NAMALWA (cell line): Measurements from ENCODE around the gene LRMDA.

Source experiments
- DNase-seq: peaks from one replicate; pipeline ENCODE4 v3.0.0-alpha.2; 2015; ENCODE audit warnings: low spot score

LRMDA gene

GRCh38 chr10:75425291-75426079 is 5.9 kb upstream of the LRMDA start:
- no peak for DNase-seq

- no peak for DNase-seq
Observed at GRCh38 chr10:75426880-75427279, 4.5 kb upstream of the LRMDA start.

- DNase-seq: no peak
Observed at GRCh38 chr10:75427951-75428350, 3.5 kb upstream of the LRMDA start.

DNA sequence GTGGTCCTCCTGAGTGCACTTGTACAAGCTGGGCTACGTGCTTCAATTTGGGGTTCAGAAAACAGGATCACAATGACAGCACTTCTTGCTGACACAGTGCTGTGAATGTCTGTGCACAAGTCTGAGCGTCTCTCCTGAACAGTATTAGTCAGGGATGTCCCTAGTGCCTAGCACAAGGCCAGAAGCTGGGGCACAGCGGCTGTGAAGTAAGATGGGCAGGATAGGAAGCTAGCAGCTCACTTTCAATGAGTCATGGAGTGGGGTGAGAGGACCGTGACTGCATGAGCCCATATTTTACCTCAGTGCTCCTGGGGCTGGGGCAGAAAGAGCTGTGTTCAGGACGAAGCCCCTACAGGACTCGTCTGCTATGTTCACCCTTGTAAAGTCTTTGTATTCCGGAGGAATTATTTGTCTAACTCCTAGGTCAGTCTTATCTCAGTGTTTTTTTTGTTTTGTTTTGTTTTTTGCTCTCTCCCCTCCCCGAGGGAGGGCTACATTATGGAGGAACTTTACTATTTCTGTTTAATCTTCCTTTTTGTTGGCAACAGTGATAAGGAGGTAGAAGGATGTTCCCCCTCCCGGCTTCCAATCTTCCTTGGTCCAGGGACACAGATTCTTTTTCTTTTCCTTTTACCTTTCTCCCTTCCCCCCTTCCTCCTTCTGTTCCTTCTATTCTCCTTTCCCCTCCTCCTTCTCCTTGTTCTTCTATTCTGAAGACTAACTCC is 2.8 kb upstream of the LRMDA start:
- no peak for DNase-seq

DNA sequence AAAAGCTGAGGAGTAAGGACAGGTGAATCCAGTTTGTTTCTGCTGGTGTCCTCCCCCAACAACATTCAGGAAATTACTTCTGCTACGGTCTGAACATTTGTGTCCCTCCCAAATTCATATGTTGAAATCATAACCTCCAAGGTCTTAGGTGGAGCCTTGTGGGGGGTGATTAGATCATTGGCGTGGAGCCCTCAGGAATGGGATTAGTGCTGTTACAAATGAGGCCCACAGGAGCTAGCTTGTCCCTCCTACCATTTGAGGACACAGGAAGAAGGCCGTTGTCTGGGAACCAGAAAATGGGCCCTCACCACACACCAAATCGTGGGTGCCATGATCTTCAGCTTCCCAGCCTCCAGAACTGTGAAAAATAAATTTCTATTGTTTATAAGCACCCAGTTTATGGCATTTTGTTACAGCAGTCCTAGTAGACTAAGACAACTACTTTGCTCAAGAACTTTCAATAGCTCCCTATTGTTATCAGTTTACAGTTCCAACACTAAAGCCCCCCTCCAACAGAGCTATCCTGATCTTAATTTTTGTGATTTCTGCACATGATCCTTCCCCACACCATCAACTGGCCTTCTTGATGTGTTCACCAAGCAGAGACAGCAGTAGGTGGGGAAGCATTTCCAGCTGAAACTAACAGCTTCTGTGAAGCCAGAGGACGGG is 2.1 kb upstream of the LRMDA start:
- DNase-seq: no peak

DNA sequence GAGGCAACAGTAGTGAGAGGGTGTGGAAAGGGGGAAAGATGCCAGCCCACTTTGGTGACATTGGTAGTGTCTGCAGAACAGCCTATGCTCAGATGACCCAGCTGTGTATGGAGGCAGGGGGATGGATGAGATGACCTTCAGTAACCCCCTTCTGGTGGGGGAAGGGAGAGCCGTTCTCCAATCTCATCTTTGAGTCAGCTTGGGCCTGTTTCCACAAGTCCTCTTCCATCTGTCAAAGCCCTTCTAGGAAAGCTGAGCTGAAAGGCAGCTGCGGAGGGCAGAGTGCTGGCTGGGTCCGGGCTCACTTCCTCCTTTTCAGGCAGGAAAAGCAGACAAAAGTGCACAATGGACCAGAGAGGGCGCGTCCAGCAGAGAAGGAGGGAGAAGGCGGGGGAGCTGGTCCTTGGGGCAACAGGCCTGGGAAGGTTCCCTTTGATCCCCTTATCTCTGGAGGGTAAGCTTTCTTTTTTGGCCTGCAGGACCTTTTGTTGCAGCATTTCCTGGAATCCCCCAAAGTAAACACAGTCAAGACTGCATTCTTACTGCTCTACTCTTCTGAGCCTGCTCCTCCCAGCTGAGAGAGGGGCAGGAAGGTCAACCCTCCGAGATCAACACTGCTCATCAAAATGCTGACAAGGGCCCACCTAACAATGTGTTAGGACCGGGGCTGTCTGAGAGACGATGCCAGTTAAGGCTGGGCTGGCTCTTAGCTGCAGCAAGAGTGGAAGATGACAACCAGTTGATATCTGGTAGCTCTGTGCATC is 1.2 kb upstream of the LRMDA start:
- no peak for DNase-seq

GRCh38 chr10:75432176-75432575 is 752 bp downstream of the LRMDA start:
- DNase-seq: no peak

DNA sequence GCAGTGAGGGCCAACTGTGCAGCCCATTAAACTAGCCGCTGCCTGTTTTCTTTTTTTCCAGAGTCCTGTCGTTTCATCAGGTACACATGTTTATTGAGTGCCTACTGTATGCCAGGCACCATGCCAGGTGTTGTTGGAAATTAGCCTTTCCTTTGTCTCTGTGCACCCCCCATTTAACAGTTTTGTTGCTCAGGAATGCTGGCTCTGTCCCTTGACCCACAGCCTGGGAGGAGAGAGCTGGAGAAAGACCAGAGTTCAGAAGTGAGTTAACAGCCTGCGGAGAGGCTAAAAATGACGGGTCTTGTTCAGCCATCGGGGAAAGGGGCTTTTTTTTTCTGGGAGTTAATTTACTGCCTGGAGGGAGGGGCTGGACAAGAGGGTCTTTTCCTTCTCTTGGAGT is 1.3 kb downstream of the LRMDA start:
- DNase-seq: no peak

GRCh38 chr10:75433216-75433615 is 1.8 kb downstream of the LRMDA start:
- no peak for DNase-seq

- no peak for DNase-seq
Observed at GRCh38 chr10:75434291-75434690, 2.9 kb downstream of the LRMDA start.

DNA sequence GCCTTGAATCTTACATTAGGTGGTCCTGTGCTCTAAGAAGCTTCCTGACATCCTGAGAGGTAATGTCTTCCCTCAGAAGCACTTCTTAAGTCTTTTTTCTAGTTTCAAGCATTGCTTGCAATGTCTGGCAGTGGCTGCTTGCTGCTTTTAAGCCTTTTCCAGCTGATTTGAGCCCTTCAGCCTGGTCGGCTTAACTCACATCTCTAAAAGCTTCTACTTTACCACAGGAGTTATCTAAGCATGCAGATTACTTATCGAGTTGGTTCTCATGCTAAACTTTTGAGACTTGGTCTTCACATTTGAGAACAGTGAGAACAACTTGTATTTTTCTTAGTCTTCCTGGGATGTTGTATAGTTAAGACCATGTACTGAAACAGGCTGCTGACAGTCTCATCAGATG is 3.9 kb downstream of the LRMDA start:
- no peak for DNase-seq

DNA sequence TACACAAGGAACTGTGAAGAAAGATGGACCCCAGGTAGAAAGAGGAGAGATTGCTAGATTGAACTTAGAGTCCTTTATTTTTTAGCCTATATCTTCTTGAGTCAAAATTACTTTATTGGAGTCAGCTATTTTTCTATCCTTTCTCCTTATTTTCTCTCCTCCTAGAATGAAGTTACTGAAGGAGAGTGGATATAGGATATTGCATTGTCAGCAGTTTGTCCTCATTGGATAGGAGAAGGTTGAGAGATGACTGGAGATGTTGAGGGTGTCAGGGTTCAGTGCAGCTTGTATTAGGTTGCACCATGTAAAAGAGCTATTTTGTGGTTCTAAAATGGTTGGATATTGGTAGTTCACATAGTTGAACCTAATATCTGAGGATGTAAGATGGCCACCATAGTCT is 5.5 kb downstream of the LRMDA start:
- DNase-seq: no peak

DNA sequence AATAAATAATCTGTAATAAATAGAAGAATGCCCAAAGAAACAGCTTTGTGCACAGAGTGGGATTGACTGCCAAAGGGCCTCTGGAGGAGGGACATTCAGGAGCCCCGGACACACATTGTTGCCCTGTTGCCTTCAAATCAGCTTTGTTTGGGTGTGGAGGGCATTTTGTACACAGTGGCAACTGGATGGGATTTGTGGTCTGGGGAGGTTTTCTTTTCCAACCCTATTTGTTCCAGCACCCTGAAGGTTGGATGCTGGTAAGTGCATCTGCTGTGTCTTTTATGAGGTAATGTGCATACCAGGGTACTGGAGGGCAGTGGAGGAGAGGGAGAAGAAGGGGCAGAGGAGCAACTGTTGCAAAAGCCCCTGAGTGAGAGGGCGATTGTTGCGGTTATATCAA is 6.3 kb downstream of the LRMDA start:
- DNase-seq: no peak

- DNase-seq: no peak
Observed at GRCh38 chr10:75438275-75438674, 6.9 kb downstream of the LRMDA start.

GRCh38 chr10:75439811-75440210 is 8.4 kb downstream of the LRMDA start:
- no peak for DNase-seq

DNA sequence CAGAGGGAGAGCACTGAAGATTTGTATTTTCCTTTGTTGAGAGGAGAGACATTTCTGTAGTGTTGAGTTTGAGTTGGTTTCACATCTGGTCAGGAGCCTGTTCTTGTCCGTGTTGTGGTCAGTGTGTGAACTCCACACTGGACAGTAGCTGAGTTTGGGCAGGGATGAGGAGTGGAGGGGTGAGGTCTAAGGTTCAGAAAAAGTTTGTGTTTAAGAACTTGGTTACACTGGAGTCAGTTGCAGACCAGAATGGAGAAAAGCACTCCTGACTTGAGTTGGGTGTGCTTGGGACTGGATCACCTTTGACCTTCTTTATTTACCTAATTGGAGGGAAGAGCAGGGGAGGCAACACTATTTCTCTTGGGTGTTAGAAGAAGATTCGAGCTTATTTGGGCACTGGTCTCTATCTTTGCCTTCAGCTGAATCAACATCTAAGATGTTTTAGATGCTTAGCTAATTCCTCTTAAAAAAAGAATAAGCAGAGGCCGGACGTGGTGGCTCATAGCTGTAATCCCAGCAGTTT is 8.9 kb downstream of the LRMDA start:
- no peak for DNase-seq

DNA sequence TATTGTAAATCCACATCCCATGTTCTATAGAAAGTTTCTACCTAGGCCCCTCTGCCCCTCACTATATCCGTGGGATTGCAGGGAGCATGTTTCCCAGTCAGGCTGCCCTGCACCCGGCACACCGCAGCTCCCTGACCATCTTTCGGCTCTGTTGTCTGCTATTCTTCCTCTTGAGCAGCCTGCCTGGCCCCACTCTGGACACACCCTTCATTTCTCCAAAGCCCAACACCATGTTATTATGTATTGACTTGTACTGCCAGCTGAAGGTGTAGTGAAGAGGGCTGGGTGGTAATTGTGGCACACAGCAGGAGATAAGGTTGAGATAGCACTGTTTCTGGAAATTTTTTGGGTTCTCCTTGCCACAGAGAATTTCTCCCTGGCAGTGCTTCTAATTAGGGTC is 9.8 kb downstream of the LRMDA start:
- no peak for DNase-seq

GRCh38 chr10:75441682-75442081 is 10.3 kb downstream of the LRMDA start:
- DNase-seq: no peak

DNA sequence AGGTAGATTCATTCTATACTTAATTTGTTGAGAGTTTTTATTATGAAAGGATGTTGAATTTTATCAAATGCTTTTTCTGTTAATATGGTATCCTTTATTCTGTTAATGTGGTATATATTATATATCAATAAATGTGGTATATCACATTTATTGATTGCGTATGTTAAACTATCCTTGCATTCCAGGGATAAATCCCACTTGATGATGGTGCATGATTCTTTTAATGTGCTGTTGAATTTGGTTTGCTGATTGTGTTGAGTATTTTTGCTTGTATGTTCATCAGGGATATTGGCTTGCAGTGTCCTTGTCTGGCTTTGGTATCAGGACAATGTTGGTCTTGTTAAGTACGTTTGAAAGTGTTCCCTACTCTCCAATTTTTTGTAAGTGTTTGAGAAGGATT is 11.9 kb downstream of the LRMDA start:
- no peak for DNase-seq

GRCh38 chr10:75444781-75445386 is 13.5 kb downstream of the LRMDA start:
- no peak for DNase-seq

DNA sequence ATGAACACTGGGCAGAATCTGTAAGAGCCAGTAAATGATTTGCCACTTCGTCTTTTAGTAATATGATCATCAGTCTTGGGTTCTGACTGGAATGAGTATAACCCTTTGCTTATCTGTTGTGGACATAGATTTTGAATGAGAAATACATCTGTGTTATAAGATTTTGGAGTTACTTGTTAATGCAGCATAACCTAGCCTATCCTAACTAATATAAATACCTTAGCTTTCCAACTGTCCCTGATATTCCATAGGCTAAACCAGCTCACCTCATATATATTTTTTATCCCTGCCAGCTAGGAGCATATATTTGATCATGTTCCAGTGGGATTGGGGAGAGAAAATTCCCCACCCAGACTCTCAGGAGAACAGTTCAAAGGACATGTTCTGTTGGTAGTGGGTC is 15.1 kb downstream of the LRMDA start:
- DNase-seq: no peak

DNA sequence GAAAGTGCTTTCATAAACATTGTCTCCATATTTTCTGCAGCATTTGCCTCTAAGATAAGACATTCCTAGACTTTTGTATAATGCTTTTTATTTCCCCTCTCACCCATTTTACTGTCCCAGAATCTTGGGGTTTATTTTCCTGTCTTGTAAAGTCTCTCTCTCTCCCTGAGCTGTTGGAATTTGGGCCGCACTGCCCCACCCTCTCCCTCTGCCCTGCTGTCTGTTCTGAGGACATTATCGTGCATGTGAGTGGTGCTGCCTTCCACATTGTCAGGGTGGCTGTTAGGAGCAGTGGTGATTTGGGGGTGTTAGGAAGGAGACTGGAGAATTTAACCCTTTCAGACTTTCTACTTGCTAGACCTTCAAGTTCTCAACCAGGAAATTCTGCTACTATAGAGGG is 16.7 kb downstream of the LRMDA start:
- no peak for DNase-seq
